ENCODE results near the gene CTSC. TPM values are rescaled to one million over a fixed set of nuclear protein-coding genes. Genes with fewer than 3 reads are reported as not detected.

Gene CTSC
- total and polyA plus RNA-seq, 2 of the 13 experiments (the other 11 are each of a cell fraction or from before 2014, with no cell fraction given) = 144 to 210 TPM

- Histone ChIP-seq H3K9ac (ENCODE audit: insufficient read depth, low read depth, low read length) (no peak overlapping the region), H3K79me2 (ENCODE audit: insufficient read depth, low read length) (no peaks in the 10 kb centered on the region), H3K4me3 (replicated peaks in 1 of 3; ENCODE audit: insufficient read depth in 1 of 3, low read depth in 2 of 3, low read length in 3 of 3) (no peak overlapping the region), H3K36me3 (replicated peaks in 1 of 2; ENCODE audit: control insufficient read depth in 1 of 2, insufficient read depth in 2 of 2, low read length in 2 of 2) (no peaks in the 10 kb centered on the region), H3K4me1 (ENCODE audit: insufficient read depth, low read length) (no peaks in the 10 kb centered on the region), H3K27me3 (ENCODE audit: control insufficient read depth in 1 of 2, insufficient read depth in 2 of 2, low read length in 2 of 2) (no peaks in the 10 kb centered on the region; a peak in 1 of 5 replicates), H2AFZ (ENCODE audit: low read length) (no peak overlapping the region), H3K9me3 (ENCODE audit: low read length) (no peaks in the 10 kb centered on the region), H4K20me1 (ENCODE audit: insufficient read depth, low read length) (no peaks in the 10 kb centered on the region), H3K4me2 (ENCODE audit: low read depth, low read length) (no peak overlapping the region), H3K27ac (ENCODE audit: extremely low read length, insufficient read depth, low read length) (no peak overlapping the region)
- ATAC-seq (no peak), FAIRE-seq (no peak), DNase-seq (ENCODE audit: low spot score) (no peak)
- ChIA-PET POLR2A (no interaction called here), CTCF (ENCODE audit: low intra/inter-chr PET ratio, low total read pairs) (no interaction called here)
- BruUV-seq (replicated peaks) = no TSS peak
- TF ChIP-seq KLF15 (CRISPR knock-in tag; IDR thresholded peaks at IDR 0.05; ENCODE audit: borderline replicate concordance) = no peak
- no peak for TF ChIP-seq SNAI1 (CRISPR knock-in tag; IDR thresholded peaks at IDR 0.05; ENCODE audit: borderline replicate concordance)
- TF ChIP-seq GABPA (IDR thresholded peaks at IDR 0.05; ENCODE audit: low read depth, low read length) = no peak
- no peak for TF ChIP-seq GABPA (CRISPR knock-in tag; IDR thresholded peaks at IDR 0.05; ENCODE audit: low read depth)
- TF ChIP-seq PLRG1 (conservative IDR thresholded peaks at IDR 0.05) = no peak
- no peak for TF ChIP-seq ZNF552 (CRISPR knock-in tag; IDR thresholded peaks at IDR 0.05; ENCODE audit: borderline replicate concordance)
- no peak for TF ChIP-seq LCORL (IDR thresholded peaks at IDR 0.05)
- no peak for TF ChIP-seq LCORL (CRISPR knock-in tag; IDR thresholded peaks at IDR 0.05)
- TF ChIP-seq TERF1 (CRISPR knock-in tag; IDR thresholded peaks at IDR 0.05) = no peak
- TF ChIP-seq HMGA1 (CRISPR knock-in tag; conservative IDR thresholded peaks at IDR 0.05) = no peak
- no peak for TF ChIP-seq ZNF24 (IDR thresholded peaks at IDR 0.05)
- intact Hi-C loops (cut with micrococcal nuclease; ENCODE audit: unreplicated experiment) (no loop called here), in situ Hi-C loops (cut with HindIII; ENCODE audit: extremely low pct_ligation_motif_present, low pct_unique_long_range_greater_than_20kb) (no loop called here)
- 22% methylated on average over 1 of the region's 1 CpG for WGBS (ENCODE audit: low lambda C conversion rate)
Observed at GRCh38 chr11:88249706-88250105, 87.8 kb downstream of the CTSC start.
